Stomach (tissue), 9 donors: Measurements from ENCODE around the gene EPB41. TPM values are rescaled to one million over a fixed set of nuclear protein-coding genes. Genes with fewer than 3 reads are reported as not detected.

ENCODE experiments used
- DNase-seq, 2 donors: peaks; one replicate each; pipeline versions ENCODE4 v3.0.0 to v3.0.0-alpha.2; 2013 to 2019
- H3K27ac ChIP-seq, 5 donors: fragments of 200-600 bp in 4 of 5; sonication (generic) in 4 of 5; one replicate each; pipeline ENCODE4 v1.5.1; 2013 to 2019; ENCODE audit warnings: mild to moderate bottlenecking in 1 of 5, moderate library complexity in 1 of 5
- H3K27me3 ChIP-seq, 3 donors: fragments of 200-600 bp; sonication (generic); one replicate each; pipeline ENCODE4 v1.5.1; 2017 to 2019; ENCODE audit warnings: mixed run types in 1 of 3
- H3K36me3 ChIP-seq, 4 donors: fragments of 200-600 bp; sonication (generic); 1 replicate in 3 of 4; 2 replicates in 1 of 4; pipeline ENCODE4 v1.5.1; 2016 to 2019
- H3K4me1 ChIP-seq, 4 donors: fragments of 200-600 bp; sonication (generic); one replicate each; pipeline ENCODE4 v1.5.1; 2016 to 2019
- H3K4me3 ChIP-seq, 4 donors: fragments of 200-600 bp; sonication (generic) in 3 of 4; one replicate each; pipeline ENCODE4 v1.5.1; 2016 to 2019; ENCODE audit warnings: mild to moderate bottlenecking in 1 of 4
- H3K9me3 ChIP-seq, 4 donors: fragments of 200-600 bp; sonication (generic); one replicate each; pipeline ENCODE4 v1.5.1; 2016 to 2019
- CTCF ChIP-seq, 7 experiments: fragments of 450-650 bp in 4 of 7; fragments of 200-600 bp in 3 of 7; sonication (generic) in 3 of 7; IDR thresholded peaks; one replicate each; pipeline ENCODE4 v1.5.1; 2016 to 2019; ENCODE audit warnings: antibody characterized with exemption in 7 of 7, control low read depth in 2 of 7, mild to moderate bottlenecking in 1 of 7
- EP300 ChIP-seq: sonication (generic); formaldehyde crosslinking; IDR thresholded peaks from one replicate; pipeline ENCODE4 v1.6.1; 2017; ENCODE audit warnings: antibody characterized with exemption
- POLR2A ChIP-seq, 4 donors: fragments of 450-650 bp; IDR thresholded peaks; one replicate each; pipeline ENCODE4 v1.6.1; 2016; ENCODE audit warnings: antibody characterized with exemption in 4 of 4, control low read depth in 2 of 4, mild to moderate bottlenecking in 1 of 4, moderate library complexity in 1 of 4
- POLR2AphosphoS5 ChIP-seq, 3 donors: sonication (generic); formaldehyde crosslinking; IDR thresholded peaks; one replicate each; pipeline ENCODE4 v1.6.1; 2016; ENCODE audit warnings: antibody characterized with exemption in 3 of 3
- WGBS, 5 donors: extraction: QIAGEN DNeasy Blood & Tissue Kit in 3 of 5; methylation state at CpG; one replicate each; pipeline versions ENCODE4 v1.1.5 to v1.1.7; 2013 to 2018; 5-methylcytosine and 5-hydroxymethylcytosine counted together
- intact Hi-C: fragments of 100-400 bp; cut with DNase I; formaldehyde crosslinking; loops from one replicate; pipeline ENCODE4 v1.15.1; 2023; ENCODE audit warnings: low total_unique reads
- polyA plus RNA-seq, 3 donors: library from polyadenylated mRNA; stranded (reverse); fragments of 200-250 nt; gene quantifications; one replicate each; pipeline ENCODE4 v1.2.3, GENCODE V29; 2013
- total RNA-seq, 5 donors: library from RNA; depleted of rRNA; stranded (reverse); fragments of >200 nt; gene quantifications; one replicate each; pipeline versions ENCODE4 v1.1.0 to v1.2.3, GENCODE V29; 2014 to 2016
- donor health status: healthy with polysubstance abuse.
- donor health status: Bipolar disorder and iron deficiency.
- donor health status: healthy.

EPB41 gene
- total and polyA plus RNA-seq, 8 donors: 6.4 to 112 (median 48.1) TPM

GRCh38 chr1:29002792-29003191, 88.4 kb downstream of the EPB41 start:
- H3K27me3 ChIP-seq: no peaks in the 10 kb centered on the region
- H3K9me3 ChIP-seq: no peaks in the 10 kb centered on the region
- no peak overlapping the region for H3K4me3 ChIP-seq
- no peaks in the 10 kb centered on the region for H3K4me1 ChIP-seq
- H3K36me3 ChIP-seq: peaks cover 0 to 5% (median 3%) of the 10 kb centered on the region in 4 donors
- no peak overlapping the region for H3K27ac ChIP-seq
- intact Hi-C loops: no loop called here
- DNase-seq: no peak
- TF ChIP-seq POLR2AphosphoS5 (IDR thresholded peaks at IDR 0.05) (no peak), EP300 (no peak), CTCF (IDR thresholded peaks at IDR 0.05) (no peak), POLR2A (IDR thresholded peaks at IDR 0.05) (no peak)

DNA sequence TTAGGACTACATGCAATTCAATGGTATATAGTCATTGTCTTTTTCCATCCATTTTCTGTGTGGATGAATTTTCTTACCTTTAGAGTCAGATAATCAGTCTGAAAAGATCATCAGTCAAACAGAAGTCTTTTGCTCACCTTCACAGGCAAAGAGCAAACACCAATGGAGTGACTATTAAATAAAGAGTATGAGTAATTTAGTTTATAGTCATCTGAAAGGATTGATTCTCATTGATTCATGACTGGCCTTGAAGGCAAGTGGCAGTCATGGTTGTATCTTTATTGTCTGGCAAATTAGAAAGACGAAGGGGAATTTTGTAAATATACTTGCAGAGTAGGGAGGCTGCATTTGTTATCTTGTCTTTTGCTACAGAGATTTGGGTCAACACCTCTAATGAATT, 89.9 kb downstream of the EPB41 start:
- no peak for DNase-seq
- H3K9me3 ChIP-seq: no peaks in the 10 kb centered on the region
- TF ChIP-seq CTCF (IDR thresholded peaks at IDR 0.05) (no peak), POLR2A (IDR thresholded peaks at IDR 0.05) (no peak), POLR2AphosphoS5 (IDR thresholded peaks at IDR 0.05) (no peak), EP300 (no peak)
- H3K27ac ChIP-seq: no peak overlapping the region
- H3K4me1 ChIP-seq: no peaks in the 10 kb centered on the region
- H3K27me3 ChIP-seq: no peaks in the 10 kb centered on the region
- H3K36me3 ChIP-seq: peaks cover 0 to 5% (median 3%) of the 10 kb centered on the region in 4 donors
- intact Hi-C loops: no loop called here
- WGBS, 5 donors: 92 to 100% (median 93%) methylated on average over 1 of the region's 1 CpG
- no peak overlapping the region for H3K4me3 ChIP-seq

DNA sequence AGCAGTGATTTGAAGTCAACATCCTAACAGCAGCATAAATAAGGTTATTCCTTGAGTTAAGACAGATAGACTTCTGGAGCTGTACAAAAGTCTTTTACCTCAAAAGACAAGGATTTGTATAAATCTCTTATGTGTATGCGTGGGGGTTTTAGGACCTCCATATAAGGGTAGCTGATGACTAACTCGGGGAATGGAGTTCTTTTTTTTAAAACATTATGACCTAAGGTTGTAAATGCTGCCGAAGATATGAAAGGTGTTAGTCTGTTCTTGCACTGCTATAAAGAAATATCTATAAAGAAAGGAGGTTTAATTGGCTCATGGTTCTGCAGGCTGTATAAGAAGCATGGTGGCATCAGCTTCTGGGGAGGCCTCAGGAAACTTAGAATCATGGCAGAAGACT, 90.4 kb downstream of the EPB41 start:
- H3K27me3 ChIP-seq: no peaks in the 10 kb centered on the region
- no peak for DNase-seq
- H3K9me3 ChIP-seq: no peaks in the 10 kb centered on the region
- intact Hi-C loops: no loop called here
- no peak overlapping the region for H3K4me3 ChIP-seq
- H3K27ac ChIP-seq: no peak overlapping the region
- TF ChIP-seq CTCF (IDR thresholded peaks at IDR 0.05): no peak
- no peak for TF ChIP-seq EP300
- TF ChIP-seq POLR2AphosphoS5 (IDR thresholded peaks at IDR 0.05): no peak
- TF ChIP-seq POLR2A (IDR thresholded peaks at IDR 0.05): no peak
- H3K36me3 ChIP-seq: peaks cover 0 to 5% (median 3%) of the 10 kb centered on the region in 4 donors
- 89 to 97% (median 96%) methylated on average over 3 of the region's 3 CpGs for WGBS, 5 donors
- no peaks in the 10 kb centered on the region for H3K4me1 ChIP-seq

GRCh38 chr1:29011775-29012174, 97.4 kb downstream of the EPB41 start:
- TF ChIP-seq EP300: no peak
- no peak for TF ChIP-seq CTCF (IDR thresholded peaks at IDR 0.05)
- no peak for TF ChIP-seq POLR2AphosphoS5 (IDR thresholded peaks at IDR 0.05)
- TF ChIP-seq POLR2A (IDR thresholded peaks at IDR 0.05): no peak
- Histone ChIP-seq H3K9me3 (no peaks in the 10 kb centered on the region), H3K4me3 (no peak overlapping the region), H3K4me1 (peaks cover 0 to 11% (median 6%) of the 10 kb centered on the region in 4 donors), H3K27me3 (no peaks in the 10 kb centered on the region), H3K27ac (no peak overlapping the region), H3K36me3 (peaks cover 0 to 10% (median 0%) of the 10 kb centered on the region in 4 donors)
- intact Hi-C loops: no loop called here
- WGBS, 5 donors: 67 to 78% (median 69%) methylated on average over 3 of the region's 3 CpGs
- DNase-seq: no peak
